ENCODE measurements around the gene GOLGA3.
"Not testable (repeated sequence)": the region's sequence is repeated elsewhere in the genome, so short reads cannot be mapped to it uniquely, and the experiment has no call there.

The GOLGA3 gene

GRCh38 chr12:132841151-132841550 lies 12.5 kb upstream of the GOLGA3 start:
- DNase-seq: no peak

- DNase-seq: no peak
Measured at GRCh38 chr12:132840536-132840935, 11.9 kb upstream of the GOLGA3 start.

- DNase-seq: no peak
Measured at GRCh38 chr12:132839558-132840235, 11.0 kb upstream of the GOLGA3 start.

GRCh38 chr12:132838410-132839080 lies 9.9 kb upstream of the GOLGA3 start:
- no peak for DNase-seq

- DNase-seq: no peak
Measured at GRCh38 chr12:132837693-132838409, 9.2 kb upstream of the GOLGA3 start.

GRCh38 chr12:132836795-132837331 lies 8.2 kb upstream of the GOLGA3 start:
- DNase-seq: no peak

GRCh38 chr12:132836230-132836629 lies 7.6 kb upstream of the GOLGA3 start:
- DNase-seq: not testable (repeated sequence)

- no peak for DNase-seq
Measured at GRCh38 chr12:132835076-132836025, 6.7 kb upstream of the GOLGA3 start.

- no peak for DNase-seq
Measured at GRCh38 chr12:132834181-132834711, 5.6 kb upstream of the GOLGA3 start.

GRCh38 chr12:132833341-132833740 lies 4.7 kb upstream of the GOLGA3 start:
- DNase-seq: no peak

- no peak for DNase-seq
Measured at GRCh38 chr12:132831771-132832170, 3.1 kb upstream of the GOLGA3 start.

GRCh38 chr12:132827763-132828703 lies 636 bp downstream of the GOLGA3 start:
- DNase-seq: peak in 1 of 2 experiments; percentile 29

- no peak for DNase-seq
Measured at GRCh38 chr12:132825861-132826260, 2.8 kb downstream of the GOLGA3 start.

GRCh38 chr12:132825089-132825488 lies 3.6 kb downstream of the GOLGA3 start:
- no peak for DNase-seq

- DNase-seq: no peak
Measured at GRCh38 chr12:132824053-132824452, 4.6 kb downstream of the GOLGA3 start.

GRCh38 chr12:132818562-132818961 lies 10.1 kb downstream of the GOLGA3 start:
- no peak for DNase-seq

GRCh38 chr12:132814232-132814631 lies 14.4 kb downstream of the GOLGA3 start:
- no peak for DNase-seq

- no peak for DNase-seq
Measured at GRCh38 chr12:132813443-132813842, 15.2 kb downstream of the GOLGA3 start.

- DNase-seq: no peak
Measured at GRCh38 chr12:132812631-132813305, 15.9 kb downstream of the GOLGA3 start.

- DNase-seq: not testable (repeated sequence)
Measured at GRCh38 chr12:132809391-132809790, 19.3 kb downstream of the GOLGA3 start.

Measured in stimulated activated CD4-positive, alpha-beta T cell treated with anti-CD3 and anti-CD28 coated beads, Interleukin-4, amount 100 ng/mL, for 4 hours (primary cell).